ENCODE results near the gene TNFSF12.

The TNFSF12 gene

DNA sequence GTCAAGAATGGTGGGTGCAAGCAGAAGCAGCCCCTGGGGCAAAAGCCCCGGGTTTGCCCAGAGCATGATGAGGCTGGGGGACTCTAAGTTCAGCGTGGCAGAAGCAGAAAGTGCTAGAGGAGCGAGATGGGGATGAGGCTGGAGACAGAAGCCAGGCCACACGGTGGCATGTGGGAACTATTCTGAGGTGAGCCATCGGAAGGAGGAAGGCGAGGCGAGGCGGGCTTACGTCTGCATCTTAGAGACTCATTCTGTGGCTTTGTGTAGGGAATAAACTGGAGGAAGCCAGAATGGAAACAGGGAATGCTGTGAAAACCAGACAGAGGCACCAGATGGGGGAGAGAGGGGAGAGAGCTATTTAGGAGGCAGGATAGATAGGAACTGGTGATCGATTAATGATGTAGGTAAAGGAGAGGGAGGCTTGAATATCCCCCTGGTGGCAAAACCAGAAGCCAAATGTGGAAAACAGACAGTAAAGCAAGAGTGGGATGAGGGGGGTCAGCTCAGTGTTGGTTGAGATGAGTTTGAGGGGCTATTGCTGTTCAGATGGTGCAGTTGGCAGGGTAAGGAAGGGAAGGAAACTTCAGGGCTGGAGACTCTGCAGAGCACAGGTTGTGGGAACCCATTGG lies 6.6 kb downstream of the TNFSF12 start:
- Mint-ChIP-seq H3K4me1 (peaks cover 48% of the 10 kb centered on the region), H3K36me3 (ENCODE audit: low read depth) (peaks cover 4% of the 10 kb centered on the region), H3K27me3 (ENCODE audit: low read depth) (peaks cover 3% of the 10 kb centered on the region), H3K4me3 (peak overlapping the region in 2 of 3 experiments; percentile 33 to 37), H3K27ac (peak overlapping the region; percentile 75 to 77 (median 76)), H3K9me3 (no peaks in the 10 kb centered on the region)
- TF ChIP-seq, protein P1, sequence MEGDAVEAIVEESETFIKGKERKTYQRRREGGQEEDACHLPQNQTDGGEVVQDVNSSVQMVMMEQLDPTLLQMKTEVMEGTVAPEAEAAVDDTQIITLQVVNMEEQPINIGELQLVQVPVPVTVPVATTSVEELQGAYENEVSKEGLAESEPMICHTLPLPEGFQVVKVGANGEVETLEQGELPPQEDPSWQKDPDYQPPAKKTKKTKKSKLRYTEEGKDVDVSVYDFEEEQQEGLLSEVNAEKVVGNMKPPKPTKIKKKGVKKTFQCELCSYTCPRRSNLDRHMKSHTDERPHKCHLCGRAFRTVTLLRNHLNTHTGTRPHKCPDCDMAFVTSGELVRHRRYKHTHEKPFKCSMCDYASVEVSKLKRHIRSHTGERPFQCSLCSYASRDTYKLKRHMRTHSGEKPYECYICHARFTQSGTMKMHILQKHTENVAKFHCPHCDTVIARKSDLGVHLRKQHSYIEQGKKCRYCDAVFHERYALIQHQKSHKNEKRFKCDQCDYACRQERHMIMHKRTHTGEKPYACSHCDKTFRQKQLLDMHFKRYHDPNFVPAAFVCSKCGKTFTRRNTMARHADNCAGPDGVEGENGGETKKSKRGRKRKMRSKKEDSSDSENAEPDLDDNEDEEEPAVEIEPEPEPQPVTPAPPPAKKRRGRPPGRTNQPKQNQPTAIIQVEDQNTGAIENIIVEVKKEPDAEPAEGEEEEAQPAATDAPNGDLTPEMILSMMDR (IDR thresholded peaks at IDR 0.05; ENCODE audit: unreplicated experiment in 3 of 3), result no peak

- peak overlapping the region; percentile 47 to 91 (median 64) for H3K27ac Mint-ChIP-seq
These were observed 7.8 kb downstream of the TNFSF12 start for GRCh38 chr17:7556627-7557026.

GRCh38 chr17:7557147-7557764 lies 8.4 kb downstream of the TNFSF12 start:
- Mint-ChIP-seq H3K27ac (peak overlapping the region; percentile 96 to 100 (median 100)), H3K27me3 (ENCODE audit: low read depth) (no peaks in the 10 kb centered on the region), H3K36me3 (ENCODE audit: low read depth) (peaks cover 4% of the 10 kb centered on the region), H3K4me3 (peak overlapping the region in 1 of 3 experiments; percentile 17), H3K9me3 (no peaks in the 10 kb centered on the region), H3K4me1 (peaks cover 49% of the 10 kb centered on the region)
- TF ChIP-seq, protein P1 (IDR thresholded peaks at IDR 0.05; ENCODE audit: unreplicated experiment in 3 of 3), result no peak

More at GRCh38 chr17:7556627-7557026, 7.8 kb downstream of the TNFSF12 start:
- TF ChIP-seq, protein P1 (IDR thresholded peaks at IDR 0.05; ENCODE audit: unreplicated experiment in 3 of 3), result no peak
- peak overlapping the region in 2 of 3 experiments; percentile 9 to 49 for H3K4me3 Mint-ChIP-seq
- H3K9me3 Mint-ChIP-seq, result no peaks in the 10 kb centered on the region
- peaks cover 49% of the 10 kb centered on the region for H3K4me1 Mint-ChIP-seq
- peaks cover 4% of the 10 kb centered on the region for H3K36me3 Mint-ChIP-seq (ENCODE audit: low read depth)
- no peaks in the 10 kb centered on the region for H3K27me3 Mint-ChIP-seq (ENCODE audit: low read depth)

DNA sequence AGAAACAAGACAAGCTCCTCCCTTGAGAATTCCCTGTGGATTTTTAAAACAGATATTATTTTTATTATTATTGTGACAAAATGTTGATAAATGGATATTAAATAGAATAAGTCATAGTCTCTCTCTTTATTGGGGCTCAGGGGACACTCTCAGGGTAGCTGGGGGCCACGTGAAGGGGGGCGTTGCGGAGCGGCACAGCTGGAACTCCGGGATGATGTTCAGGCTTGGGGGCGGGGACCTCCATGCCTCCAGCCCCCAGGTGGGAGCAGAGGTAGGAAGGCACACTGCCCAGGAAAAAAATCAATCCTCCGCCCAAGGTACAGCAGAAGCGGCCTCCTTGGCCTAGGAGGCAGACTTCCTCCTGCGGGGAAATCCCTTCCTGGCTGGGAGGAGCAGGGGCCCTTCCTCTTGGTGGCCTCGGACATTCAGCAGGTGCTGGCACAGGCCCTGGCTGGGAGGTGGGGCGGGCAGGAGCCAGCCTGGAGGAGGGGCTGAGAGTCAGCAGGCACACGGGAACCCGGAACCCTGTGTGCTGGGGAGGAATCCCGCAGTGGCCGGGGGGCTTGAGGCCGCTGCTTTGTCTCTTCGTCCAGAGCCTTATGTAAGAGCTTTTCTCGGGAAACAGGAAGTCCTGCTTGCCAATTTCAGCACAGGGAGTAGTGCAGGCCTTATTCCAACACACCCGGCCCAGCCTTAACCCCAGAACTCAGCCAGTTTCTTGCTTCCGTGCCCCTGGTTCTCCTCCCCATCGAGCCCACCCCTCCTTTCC lies 9.1 kb downstream of the TNFSF12 start:
- H3K27me3 Mint-ChIP-seq (ENCODE audit: low read depth), result no peaks in the 10 kb centered on the region

GRCh38 chr17:7558544-7559319 lies 9.9 kb downstream of the TNFSF12 start, which contains the start of gene TNFSF13:
Gene TNFSF13 (plus strand): TSS chr17:7558750. CDS start chr17:7559040, 290 bp downstream.
- Mint-ChIP-seq H3K9me3 (no peaks in the 10 kb centered on the region), H3K36me3 (ENCODE audit: low read depth) (peaks cover 5% of the 10 kb centered on the region), H3K27ac (peak within 1 kb of the TSS; percentile 96 to 100 (median 100)), H3K27me3 (ENCODE audit: low read depth) (no peaks in the 10 kb centered on the region), H3K4me1 (peaks cover 54% of the 10 kb centered on the region), H3K4me3 (peak within 1 kb of the TSS; percentile 79 to 90 (median 88))
- TF ChIP-seq, protein P1 (IDR thresholded peaks at IDR 0.05; ENCODE audit: unreplicated experiment in 3 of 3), result no peak

More for the DNA sequence above, 9.1 kb downstream of the TNFSF12 start:
- TF ChIP-seq, protein P1 (IDR thresholded peaks at IDR 0.05; ENCODE audit: unreplicated experiment in 3 of 3), result no peak
- Mint-ChIP-seq H3K4me1 (peaks cover 54% of the 10 kb centered on the region), H3K9me3 (no peaks in the 10 kb centered on the region), H3K27ac (peak overlapping the region; percentile 96 to 100 (median 100)), H3K4me3 (peak overlapping the region; percentile 79 to 90 (median 88)), H3K36me3 (ENCODE audit: low read depth) (peaks cover 5% of the 10 kb centered on the region)
